Neutrophil (primary cell): ENCODE results near the gene CDY2B.
"Not testable (repeated sequence)": the region's sequence is repeated elsewhere in the genome, so short reads cannot be mapped to it uniquely, and the experiment has no call there.

Experiments used
- H3K27ac ChIP-seq: fragments of 200-600 bp; sonication (generic); 2 replicates; pipeline ENCODE4 v1.5.1; 2016; ENCODE audit warnings: mild to moderate bottlenecking, moderate library complexity
- H3K27me3 ChIP-seq: fragments of 200-600 bp; sonication (generic); 2 replicates; pipeline ENCODE4 v1.6.0; 2016; ENCODE audit warnings: mild to moderate bottlenecking
- H3K36me3 ChIP-seq: fragments of 200-600 bp; sonication (generic); 2 replicates; pipeline ENCODE4 v1.5.1; 2017
- H3K4me1 ChIP-seq, 2 experiments: fragments of 200-600 bp in 1 of 2; sonication (generic) in 1 of 2; 1 replicate in 1 of 2; 2 replicates in 1 of 2; pipeline versions ENCODE4 v1.5.1 to v1.6.1; 2013 to 2016; ENCODE audit warnings: low read depth in 1 of 2, low read length in 1 of 2, mild to moderate bottlenecking in 1 of 2, moderate library complexity in 1 of 2; ENCODE audit not compliant: control insufficient read depth in 1 of 2, insufficient read depth in 1 of 2
- H3K4me3 ChIP-seq, 2 experiments: fragments of 200-600 bp in 1 of 2; sonication (generic) in 1 of 2; 1 replicate in 1 of 2; 2 replicates in 1 of 2; pipeline ENCODE4 v1.5.1; 2013 to 2016; ENCODE audit warnings: low read depth in 1 of 2, low read length in 1 of 2, mild to moderate bottlenecking in 1 of 2, moderate library complexity in 1 of 2
- H3K9me3 ChIP-seq: fragments of 200-600 bp; sonication (generic); 2 replicates; pipeline ENCODE4 v1.5.1; 2016

Gene CDY2B

DNA sequence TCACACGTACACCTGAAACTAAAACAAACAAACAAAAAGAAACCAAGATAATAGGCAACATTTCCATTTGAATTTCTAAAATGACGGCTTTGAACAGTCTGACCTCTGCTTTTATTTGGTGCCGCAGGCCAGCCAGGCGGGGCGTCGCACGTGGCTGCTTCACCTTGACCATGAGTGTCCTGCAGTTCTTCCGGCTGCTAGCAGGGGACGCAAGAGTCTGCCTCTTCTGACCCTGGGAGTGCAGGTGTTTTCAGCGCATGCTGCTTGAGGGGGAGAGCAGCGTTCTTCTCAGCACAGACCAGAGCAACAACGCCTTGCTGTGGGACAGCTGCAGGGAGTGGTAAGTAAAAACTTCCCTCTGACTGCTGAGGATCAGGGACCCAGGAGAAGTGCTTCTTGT is 47.9 kb downstream of the CDY2B start:
- not testable (repeated sequence) for H3K4me1 ChIP-seq, H3K9me3 ChIP-seq, H3K27me3 ChIP-seq, H3K27ac ChIP-seq, H3K36me3 ChIP-seq, H3K4me3 ChIP-seq
